HepG2 (cell line): Measurements from ENCODE around the gene GGT7. TPM values are rescaled to one million over a fixed set of nuclear protein-coding genes. Genes with fewer than 3 reads are reported as not detected.

Experiments
- ARNTL ChIP-seq: sonication (generic); formaldehyde crosslinking; IDR thresholded peaks from 2 replicates; pipeline ENCODE4 v1.4.0; 2020; ENCODE audit warnings: mild to moderate bottlenecking, missing genetic modification reagents
- FOXK2 ChIP-seq: fragments of 450-650 bp; IDR thresholded peaks from 2 replicates; pipeline ENCODE4 v1.6.1; 2016
- NCOR1 ChIP-seq: fragments of 200-600 bp; sonication (generic); IDR thresholded peaks from 2 replicates; pipeline ENCODE4 v1.7.0; 2017; ENCODE audit warnings: antibody characterized with exemption, low read length, borderline replicate concordance
- NFE2L2 ChIP-seq: fragments of 150-350 bp; IDR thresholded peaks from 2 replicates; pipeline ENCODE4 v1.6.1; 2014; ENCODE audit warnings: low read length
- NFYB ChIP-seq: sonication (generic); formaldehyde crosslinking; IDR thresholded peaks from 2 replicates; pipeline ENCODE4 v1.4.0; 2020; ENCODE audit warnings: missing genetic modification reagents
- NONO ChIP-seq, 2 experiments: fragments of 450-650 bp in 1 of 2; sonication (generic) in 1 of 2; formaldehyde crosslinking in 1 of 2; IDR thresholded peaks in 1 of 2; conservative IDR thresholded peaks in 1 of 2; 2 replicates each; pipeline versions ENCODE4 v1.6.1 to v1.8.0; 2017 to 2022; ENCODE audit warnings: mild to moderate bottlenecking in 1 of 2, missing genetic modification reagents in 1 of 2, moderate library complexity in 1 of 2
- POLR2G ChIP-seq: fragments of 200-400 bp; formaldehyde crosslinking; IDR thresholded peaks from 2 replicates; pipeline ENCODE4 v1.6.1; 2018; ENCODE audit warnings: mild to moderate bottlenecking, low read depth, low read length, moderate library complexity
- RAD21 ChIP-seq: fragments of 450-650 bp; formaldehyde crosslinking; IDR thresholded peaks from 2 replicates; pipeline ENCODE4 v1.5.0; 2020; ENCODE audit warnings: mild to moderate bottlenecking
- REXO4 ChIP-seq: sonication (generic); formaldehyde crosslinking; IDR thresholded peaks from 2 replicates; pipeline ENCODE4 v1.8.0; 2022; ENCODE audit warnings: missing genetic modification reagents, mild to moderate bottlenecking, borderline replicate concordance
- SNRNP70 ChIP-seq: fragments of 200-400 bp; formaldehyde crosslinking; IDR thresholded peaks from 2 replicates; pipeline ENCODE4 v1.6.1; 2017; ENCODE audit warnings: mild to moderate bottlenecking, low read depth, low read length, moderate library complexity
- SOX13 ChIP-seq, 3 experiments: fragments of 450-650 bp in 1 of 3; sonication (generic) in 1 of 3; formaldehyde crosslinking in 1 of 3; IDR thresholded peaks in 2 of 3; conservative IDR thresholded peaks in 1 of 3; 2 replicates each; pipeline versions ENCODE4 v1.5.0 to v1.6.1; 2016 to 2020; ENCODE audit warnings: antibody characterized with exemption in 1 of 3, mild to moderate bottlenecking in 1 of 3, missing compliant biosample characterization in 1 of 3, missing genetic modification reagents in 1 of 3, moderate library complexity in 1 of 3
- SOX5 ChIP-seq: IDR thresholded peaks from 2 replicates; pipeline ENCODE4 v1.6.1; 2016; ENCODE audit warnings: borderline replicate concordance
- SP4 ChIP-seq: sonication (generic); formaldehyde crosslinking; IDR thresholded peaks from 2 replicates; pipeline ENCODE4 v1.8.1; 2023; ENCODE audit warnings: mild to moderate bottlenecking, missing genetic modification reagents
- STAT5B ChIP-seq: sonication (generic); formaldehyde crosslinking; IDR thresholded peaks from 2 replicates; pipeline ENCODE4 v1.4.0; 2020; ENCODE audit warnings: missing genetic modification reagents
- ZFP36 ChIP-seq: fragments of 150-350 bp; IDR thresholded peaks from 2 replicates; pipeline ENCODE4 v1.6.1; 2018; ENCODE audit warnings: borderline replicate concordance, low read length, low read depth; ENCODE audit not compliant: partially characterized antibody
- ZNF75D ChIP-seq: sonication (generic); formaldehyde crosslinking; IDR thresholded peaks from 2 replicates; pipeline ENCODE4 v1.8.1; 2023; ENCODE audit warnings: missing genetic modification reagents, mild to moderate bottlenecking, borderline replicate concordance
- ZNF775 ChIP-seq: sonication (generic); formaldehyde crosslinking; IDR thresholded peaks from 2 replicates; pipeline ENCODE4 v1.4.0; 2020; ENCODE audit warnings: missing genetic modification reagents, mild to moderate bottlenecking, moderate library complexity, borderline replicate concordance
- ZSCAN30 ChIP-seq: sonication (generic); formaldehyde crosslinking; IDR thresholded peaks from 2 replicates; pipeline ENCODE4 v1.5.0; 2020; ENCODE audit warnings: mild to moderate bottlenecking, missing genetic modification reagents
- polyA plus RNA-seq, 8 experiments: library from polyadenylated mRNA; depleted of rRNA in 3 of 8; stranded (reverse) in 7 of 8; unstranded in 1 of 8; fragments of >200 nt; fragmentation: Illumina TruSeq in 4 of 8; extraction: Trizol in 4 of 8; gene quantifications; 2 replicates each; pipeline versions ENCODE4 v1.2.1 to v1.2.3, GENCODE V29; 2011 to 2016; ENCODE audit warnings: low read depth in 4 of 8, missing spikeins in 1 of 8, mixed read lengths in 1 of 8; ENCODE audit not compliant: insufficient read depth in 1 of 8
- total RNA-seq, 5 experiments: library from RNA; depleted of rRNA; stranded (reverse); fragments of >200 nt; fragmentation: Illumina TruSeq; extraction: Trizol; gene quantifications; 2 replicates each; pipeline ENCODE4 v1.2.3, GENCODE V29; 2016; ENCODE audit warnings: low read depth in 1 of 5
- TF ChIP-seq, protein P1 (sequence below): sonication (generic); IDR thresholded peaks from 2 replicates; pipeline ENCODE4 v1.6.1; 2016; ENCODE audit warnings: low read depth, borderline replicate concordance
- TF ChIP-seq, protein P2 (sequence below): sonication (generic); formaldehyde crosslinking; IDR thresholded peaks from 2 replicates; pipeline ENCODE4 v1.4.0; 2020; ENCODE audit warnings: missing genetic modification reagents, borderline replicate concordance
- TF ChIP-seq, protein P3 (sequence below): sonication (generic); formaldehyde crosslinking; conservative IDR thresholded peaks from 2 replicates; pipeline ENCODE4 v1.8.1; 2023; ENCODE audit warnings: missing genetic modification reagents
- TF ChIP-seq, protein P4 (sequence below): sonication (generic); formaldehyde crosslinking; IDR thresholded peaks from 2 replicates; pipeline ENCODE4 v1.5.0; 2020; ENCODE audit warnings: missing genetic modification reagents
- TF ChIP-seq, protein P5 (sequence below): sonication (generic); formaldehyde crosslinking; IDR thresholded peaks from 2 replicates; pipeline ENCODE4 v1.5.0; 2020; ENCODE audit warnings: missing genetic modification reagents, mild to moderate bottlenecking, borderline replicate concordance

GGT7 gene
- total and polyA plus RNA-seq, 2 of the 13 experiments (the other 11 are each of a cell fraction or from before 2014, with no cell fraction given): 6.6 to 23.0 TPM

DNA sequence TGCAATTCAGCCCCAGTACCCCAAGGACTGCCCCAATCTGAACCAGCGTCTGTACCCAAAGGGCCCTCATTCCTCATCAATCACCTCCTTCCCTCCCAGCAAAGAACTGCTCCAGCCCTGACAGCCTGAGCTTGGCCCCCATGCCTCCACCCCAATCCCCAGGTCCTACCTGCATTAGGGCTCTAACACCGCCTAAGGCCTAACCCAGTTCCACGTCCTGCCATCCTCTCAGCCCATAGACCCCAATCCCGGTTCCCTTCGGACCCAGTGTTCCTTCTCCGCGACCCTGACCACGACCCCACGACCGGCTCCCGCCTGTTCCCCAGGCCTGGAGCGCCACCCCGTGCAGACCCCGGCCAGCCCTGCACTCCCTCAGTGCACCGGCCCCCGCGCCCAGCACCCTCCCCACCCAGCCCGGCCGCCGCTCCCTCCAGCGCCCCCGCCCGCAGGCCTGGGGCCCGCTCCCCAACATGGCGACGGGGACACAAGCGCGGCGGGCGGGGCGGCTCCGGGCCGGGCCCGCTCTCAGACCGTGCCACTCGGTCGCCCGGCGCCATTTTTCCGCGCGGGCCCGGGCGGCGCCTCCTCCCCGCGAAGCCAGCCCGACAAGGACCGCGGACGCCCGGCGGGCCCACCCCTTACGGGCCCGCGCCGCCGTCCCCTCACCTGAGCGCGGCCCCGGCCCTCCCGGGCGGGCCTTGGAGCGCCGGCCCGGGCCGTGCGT is 47.7 kb downstream of the GGT7 start (continued):
- TF ChIP-seq REXO4 (CRISPR knock-in tag) (no peak), ZNF75D (CRISPR knock-in tag) (no peak), FOXK2 (no peak), SP4 (CRISPR knock-in tag) (peak; percentile 92), POLR2G (no peak; the same call in 1 of the 2 replicates), STAT5B (CRISPR knock-in tag) (0 out of 2 replicates have a peak, but pooled peaks have one; percentile 40), ARNTL (peak; percentile 81), SOX13 (IDR thresholded peaks at IDR 0.05) (no peak; the same call in 1 of the 2 replicates), SOX13 (CRISPR knock-in tag; conservative IDR thresholded peaks at IDR 0.05 in 1 of 2, IDR thresholded peaks at IDR 0.05 in 1 of 2) (0 out of 4 replicates have a peak, but pooled peaks of 1 of the 2 experiments have one; percentile 14), ZSCAN30 (CRISPR knock-in tag) (no peak), NFE2L2 (no peak), RAD21 (CRISPR knock-in tag) (peak; percentile 68), SOX5 (CRISPR knock-in tag) (no peak), NONO (IDR thresholded peaks at IDR 0.05) (no peak), NONO (CRISPR knock-in tag; conservative IDR thresholded peaks at IDR 0.05) (peak; percentile 68), NCOR1 (no peak), ZFP36 (no peak), ZNF775 (0 out of 2 replicates have a peak, but pooled peaks have one; percentile 35), SNRNP70 (no peak), NFYB (CRISPR knock-in tag) (no peak; the same call in 1 of the 2 replicates)
- TF ChIP-seq, protein P1, sequence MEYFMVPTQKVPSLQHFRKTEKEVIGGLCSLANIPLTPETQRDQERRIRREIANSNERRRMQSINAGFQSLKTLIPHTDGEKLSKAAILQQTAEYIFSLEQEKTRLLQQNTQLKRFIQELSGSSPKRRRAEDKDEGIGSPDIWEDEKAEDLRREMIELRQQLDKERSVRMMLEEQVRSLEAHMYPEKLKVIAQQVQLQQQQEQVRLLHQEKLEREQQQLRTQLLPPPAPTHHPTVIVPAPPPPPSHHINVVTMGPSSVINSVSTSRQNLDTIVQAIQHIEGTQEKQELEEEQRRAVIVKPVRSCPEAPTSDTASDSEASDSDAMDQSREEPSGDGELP: no peak
- TF ChIP-seq, protein P2, sequence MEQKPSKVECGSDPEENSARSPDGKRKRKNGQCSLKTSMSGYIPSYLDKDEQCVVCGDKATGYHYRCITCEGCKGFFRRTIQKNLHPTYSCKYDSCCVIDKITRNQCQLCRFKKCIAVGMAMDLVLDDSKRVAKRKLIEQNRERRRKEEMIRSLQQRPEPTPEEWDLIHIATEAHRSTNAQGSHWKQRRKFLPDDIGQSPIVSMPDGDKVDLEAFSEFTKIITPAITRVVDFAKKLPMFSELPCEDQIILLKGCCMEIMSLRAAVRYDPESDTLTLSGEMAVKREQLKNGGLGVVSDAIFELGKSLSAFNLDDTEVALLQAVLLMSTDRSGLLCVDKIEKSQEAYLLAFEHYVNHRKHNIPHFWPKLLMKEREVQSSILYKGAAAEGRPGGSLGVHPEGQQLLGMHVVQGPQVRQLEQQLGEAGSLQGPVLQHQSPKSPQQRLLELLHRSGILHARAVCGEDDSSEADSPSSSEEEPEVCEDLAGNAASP (CRISPR knock-in tag): peak; percentile 68
- TF ChIP-seq, protein P3, sequence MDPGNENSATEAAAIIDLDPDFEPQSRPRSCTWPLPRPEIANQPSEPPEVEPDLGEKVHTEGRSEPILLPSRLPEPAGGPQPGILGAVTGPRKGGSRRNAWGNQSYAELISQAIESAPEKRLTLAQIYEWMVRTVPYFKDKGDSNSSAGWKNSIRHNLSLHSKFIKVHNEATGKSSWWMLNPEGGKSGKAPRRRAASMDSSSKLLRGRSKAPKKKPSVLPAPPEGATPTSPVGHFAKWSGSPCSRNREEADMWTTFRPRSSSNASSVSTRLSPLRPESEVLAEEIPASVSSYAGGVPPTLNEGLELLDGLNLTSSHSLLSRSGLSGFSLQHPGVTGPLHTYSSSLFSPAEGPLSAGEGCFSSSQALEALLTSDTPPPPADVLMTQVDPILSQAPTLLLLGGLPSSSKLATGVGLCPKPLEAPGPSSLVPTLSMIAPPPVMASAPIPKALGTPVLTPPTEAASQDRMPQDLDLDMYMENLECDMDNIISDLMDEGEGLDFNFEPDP: 0 out of 2 replicates have a peak, but pooled peaks have one; percentile 88
- TF ChIP-seq, protein P4, sequence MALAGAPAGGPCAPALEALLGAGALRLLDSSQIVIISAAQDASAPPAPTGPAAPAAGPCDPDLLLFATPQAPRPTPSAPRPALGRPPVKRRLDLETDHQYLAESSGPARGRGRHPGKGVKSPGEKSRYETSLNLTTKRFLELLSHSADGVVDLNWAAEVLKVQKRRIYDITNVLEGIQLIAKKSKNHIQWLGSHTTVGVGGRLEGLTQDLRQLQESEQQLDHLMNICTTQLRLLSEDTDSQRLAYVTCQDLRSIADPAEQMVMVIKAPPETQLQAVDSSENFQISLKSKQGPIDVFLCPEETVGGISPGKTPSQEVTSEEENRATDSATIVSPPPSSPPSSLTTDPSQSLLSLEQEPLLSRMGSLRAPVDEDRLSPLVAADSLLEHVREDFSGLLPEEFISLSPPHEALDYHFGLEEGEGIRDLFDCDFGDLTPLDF (CRISPR knock-in tag): no peak
- TF ChIP-seq, protein P5, sequence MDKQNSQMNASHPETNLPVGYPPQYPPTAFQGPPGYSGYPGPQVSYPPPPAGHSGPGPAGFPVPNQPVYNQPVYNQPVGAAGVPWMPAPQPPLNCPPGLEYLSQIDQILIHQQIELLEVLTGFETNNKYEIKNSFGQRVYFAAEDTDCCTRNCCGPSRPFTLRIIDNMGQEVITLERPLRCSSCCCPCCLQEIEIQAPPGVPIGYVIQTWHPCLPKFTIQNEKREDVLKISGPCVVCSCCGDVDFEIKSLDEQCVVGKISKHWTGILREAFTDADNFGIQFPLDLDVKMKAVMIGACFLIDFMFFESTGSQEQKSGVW (CRISPR knock-in tag): no peak
